Effector CD8-positive, alpha-beta T cell (primary cell): Measurements from ENCODE around the gene SUMF1.
"Not testable (repeated sequence)": the region's sequence is repeated elsewhere in the genome, so short reads cannot be mapped to it uniquely, and the experiment has no call there.

Experiments
- DNase-seq: peaks from one replicate; lab custom pipeline; 2025; lab: John Stamatoyannopoulos, UW

SUMF1 gene

GRCh38 chr3:4461468-4462090 lies 5.5 kb downstream of the SUMF1 start:
- DNase-seq = no peak

GRCh38 chr3:4460334-4460733 lies 6.7 kb downstream of the SUMF1 start:
- no peak for DNase-seq

- no peak for DNase-seq
These were observed 8.1 kb downstream of the SUMF1 start for GRCh38 chr3:4458961-4459360.

- DNase-seq = not testable (repeated sequence)
These were observed 10.3 kb downstream of the SUMF1 start for GRCh38 chr3:4456780-4457179.

- DNase-seq = no peak
These were observed 12.9 kb downstream of the SUMF1 start for GRCh38 chr3:4454142-4454541.

- no peak for DNase-seq
These were observed 17.8 kb downstream of the SUMF1 start for GRCh38 chr3:4449043-4449805.

GRCh38 chr3:4448187-4448586 lies 18.9 kb downstream of the SUMF1 start:
- DNase-seq = no peak

GRCh38 chr3:4447295-4447999 lies 19.6 kb downstream of the SUMF1 start:
- no peak for DNase-seq

- DNase-seq = no peak
These were observed 26.1 kb downstream of the SUMF1 start for GRCh38 chr3:4440951-4441350.

- DNase-seq = no peak
These were observed 28.8 kb downstream of the SUMF1 start for GRCh38 chr3:4438296-4438695.

GRCh38 chr3:4432259-4432658 lies 34.8 kb downstream of the SUMF1 start:
- no peak for DNase-seq

- DNase-seq = no peak
These were observed 37.3 kb downstream of the SUMF1 start for GRCh38 chr3:4429648-4430350.

- DNase-seq = no peak
These were observed 40.2 kb downstream of the SUMF1 start for GRCh38 chr3:4426782-4427344.

GRCh38 chr3:4426261-4426781 lies 40.7 kb downstream of the SUMF1 start:
- DNase-seq = no peak

GRCh38 chr3:4425707-4426106 lies 41.4 kb downstream of the SUMF1 start:
- no peak for DNase-seq

GRCh38 chr3:4425055-4425454 lies 42.0 kb downstream of the SUMF1 start:
- DNase-seq = no peak

GRCh38 chr3:4421121-4421520 lies 45.9 kb downstream of the SUMF1 start:
- DNase-seq = no peak

GRCh38 chr3:4419920-4420319 lies 47.1 kb downstream of the SUMF1 start:
- DNase-seq = no peak

GRCh38 chr3:4419386-4419785 lies 47.7 kb downstream of the SUMF1 start:
- no peak for DNase-seq

- DNase-seq = no peak
These were observed 48.9 kb downstream of the SUMF1 start for GRCh38 chr3:4418156-4418555.

- no peak for DNase-seq
These were observed 49.6 kb downstream of the SUMF1 start for GRCh38 chr3:4417449-4417848.

- no peak for DNase-seq
These were observed 50.1 kb downstream of the SUMF1 start for GRCh38 chr3:4416961-4417360.
